ENCODE data around the gene PML. TPM values are rescaled to one million over a fixed set of nuclear protein-coding genes. Genes with fewer than 3 reads are reported as not detected.
"Not testable (repeated sequence)": the region's sequence is repeated elsewhere in the genome, so short reads cannot be mapped to it uniquely, and the experiment has no call there.

PML gene
- total RNA-seq, 2 experiments from 2014 or later: 133 to 138 TPM

- ChIA-PET CTCF (interaction anchor here (0.7 to 8.6 kb wide), 8 partner anchors 75 to 267 kb away, joined by 3 to 128 read pairs (median 3); no protein-coding TSS in a partner anchor), POLR2A (no interaction called here)
- DNase-seq: no peak
- peaks cover 2% of the 10 kb centered on the region for H3K27me3 Mint-ChIP-seq
- peaks cover 14% of the 10 kb centered on the region for H3K4me1 Mint-ChIP-seq
- no peak overlapping the region for H3K4me3 Mint-ChIP-seq
- no peak overlapping the region for H3K27ac Mint-ChIP-seq
- no peaks in the 10 kb centered on the region for H3K36me3 Mint-ChIP-seq (ENCODE audit: low read depth)
- no peaks in the 10 kb centered on the region for H3K9me3 Mint-ChIP-seq
Measured at GRCh38 chr15:74053517-74053916, 59.0 kb downstream of the PML start.

DNA sequence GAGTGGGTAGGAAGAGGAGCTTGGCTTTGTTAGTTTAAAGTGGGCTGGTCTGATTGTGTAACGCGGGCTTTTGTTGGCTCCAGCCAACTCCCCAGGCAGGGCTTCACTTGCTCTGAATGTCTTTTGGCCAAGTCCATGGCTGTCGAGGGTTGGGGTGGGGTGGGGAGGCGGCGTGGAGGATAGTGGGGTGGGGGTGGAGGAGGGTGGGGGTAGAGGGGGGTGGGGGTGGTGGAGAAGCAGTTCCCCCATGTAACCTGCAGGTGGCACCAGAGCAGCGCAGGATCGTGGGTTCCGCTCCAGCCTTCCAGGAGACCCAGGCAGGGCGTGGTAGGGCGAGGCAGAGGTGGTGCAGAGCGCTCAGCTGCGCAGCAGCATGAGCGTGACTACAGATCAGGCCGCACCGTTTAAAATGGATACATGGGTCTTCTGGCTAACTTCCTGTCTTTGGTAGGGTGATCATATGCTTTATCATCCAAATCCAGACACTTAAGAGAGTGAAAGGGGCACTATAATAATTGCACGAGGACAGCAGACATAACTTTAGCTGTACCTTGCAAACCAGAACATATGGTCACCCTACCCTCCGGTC lies 59.5 kb downstream of the PML start:
- H3K27me3 Mint-ChIP-seq: peaks cover 2% of the 10 kb centered on the region
- POLR2A ChIA-PET: interaction anchor here (0.6 kb wide), 1 partner anchor 161 kb away, joined by 3 read pairs; no protein-coding TSS in a partner anchor
- no peak overlapping the region for H3K27ac Mint-ChIP-seq
- no peaks in the 10 kb centered on the region for H3K36me3 Mint-ChIP-seq (ENCODE audit: low read depth)
- no peak overlapping the region for H3K4me3 Mint-ChIP-seq
- DNase-seq: peak; percentile 78
- H3K4me1 Mint-ChIP-seq: peaks cover 14% of the 10 kb centered on the region
- CTCF ChIA-PET: interaction anchor here (0.7 to 8.6 kb wide), 9 partner anchors 11 to 267 kb away, joined by 3 to 128 read pairs (median 3); no protein-coding TSS in a partner anchor
- H3K9me3 Mint-ChIP-seq: no peaks in the 10 kb centered on the region

DNA sequence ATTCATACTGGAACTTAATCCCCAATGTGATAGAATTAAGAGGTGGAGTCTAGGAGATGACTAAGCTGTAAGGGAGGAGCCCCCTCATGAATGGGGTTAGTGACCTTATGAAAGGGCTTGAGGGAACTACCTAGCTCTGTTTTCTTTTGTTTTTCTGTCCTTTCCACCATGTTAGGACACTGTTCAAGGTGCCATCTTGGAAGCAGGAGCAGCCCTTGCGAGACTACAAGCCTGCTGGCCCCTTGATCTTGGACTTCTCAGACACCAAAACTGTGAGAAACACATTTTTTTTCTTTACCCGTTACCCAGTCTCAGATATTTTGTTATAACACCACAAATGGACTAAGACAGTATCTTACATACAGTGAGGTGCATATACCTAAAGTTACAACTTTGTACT lies 61.3 kb downstream of the PML start:
- DNase-seq: no peak
- Mint-ChIP-seq H3K27me3 (peaks cover 2% of the 10 kb centered on the region), H3K27ac (no peak overlapping the region), H3K4me3 (no peak overlapping the region), H3K36me3 (ENCODE audit: low read depth) (no peaks in the 10 kb centered on the region), H3K4me1 (peaks cover 23% of the 10 kb centered on the region), H3K9me3 (no peaks in the 10 kb centered on the region)
- ChIA-PET POLR2A (no interaction called here), CTCF (interaction anchor here (1.0 kb wide), 1 partner anchor 83 kb away, joined by 3 read pairs; no protein-coding TSS in a partner anchor)

- H3K9me3 Mint-ChIP-seq, H3K4me3 Mint-ChIP-seq, H3K27me3 Mint-ChIP-seq: not testable (repeated sequence)
Measured at GRCh38 chr15:74056330-74056729, 61.8 kb downstream of the PML start.

DNA sequence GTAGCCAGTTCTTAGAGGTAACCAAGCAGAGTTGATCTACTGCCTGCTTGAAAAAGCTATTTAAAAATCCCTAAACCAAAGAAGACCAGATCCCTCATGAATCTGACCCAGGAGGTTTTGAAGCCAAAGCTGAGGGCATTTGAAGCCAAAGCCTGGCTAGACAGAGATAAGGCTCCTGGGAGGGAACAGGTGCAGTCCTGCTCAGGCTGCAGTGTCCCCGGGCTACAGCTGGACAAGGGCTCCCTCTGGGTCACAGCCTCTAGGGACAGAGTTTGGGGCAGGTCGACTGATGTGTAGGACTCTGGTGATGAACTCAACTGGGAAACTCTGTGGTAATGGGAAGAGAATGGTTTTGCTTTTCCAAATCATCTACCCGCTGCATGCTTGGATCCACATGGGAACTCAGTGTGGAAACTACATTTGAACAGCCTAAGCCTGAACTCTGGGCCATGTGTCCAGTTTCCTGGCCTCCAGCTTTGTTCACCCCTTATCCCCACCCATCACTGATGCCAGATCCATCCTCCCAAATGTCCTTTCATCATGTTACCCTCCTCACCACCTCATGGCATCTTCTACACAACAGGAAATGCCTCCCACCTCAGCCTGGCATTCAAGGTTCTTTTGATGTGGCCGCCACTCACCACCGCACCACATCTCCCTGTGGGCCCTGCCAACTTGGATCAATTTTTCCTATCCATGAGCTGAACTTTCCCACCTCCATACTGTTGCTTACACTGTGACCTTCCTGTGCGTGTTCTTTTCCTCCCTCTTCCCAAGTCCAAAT lies 64.7 kb downstream of the PML start:
- peaks cover 22% of the 10 kb centered on the region for H3K4me1 Mint-ChIP-seq
- H3K36me3 Mint-ChIP-seq (ENCODE audit: low read depth); POLR2A ChIA-PET; DNase-seq; H3K27me3 Mint-ChIP-seq; H3K27ac Mint-ChIP-seq; H3K4me3 Mint-ChIP-seq; H3K9me3 Mint-ChIP-seq: not testable (repeated sequence)
- CTCF ChIA-PET: interaction anchor here (1.0 kb wide), 1 partner anchor 86 kb away, joined by 4 read pairs; no protein-coding TSS in a partner anchor

More at GRCh38 chr15:74056330-74056729, 61.8 kb downstream of the PML start:
- H3K27ac Mint-ChIP-seq; H3K36me3 Mint-ChIP-seq (ENCODE audit: low read depth); POLR2A ChIA-PET; DNase-seq: not testable (repeated sequence)
- peaks cover 27% of the 10 kb centered on the region for H3K4me1 Mint-ChIP-seq
- CTCF ChIA-PET: interaction anchor here (1.0 kb wide), 1 partner anchor 83 kb away, joined by 3 read pairs; no protein-coding TSS in a partner anchor

- H3K9me3 Mint-ChIP-seq: no peaks in the 10 kb centered on the region
- H3K4me1 Mint-ChIP-seq: peaks cover 17% of the 10 kb centered on the region
- peaks cover 2% of the 10 kb centered on the region for H3K27me3 Mint-ChIP-seq
- no peak overlapping the region for H3K27ac Mint-ChIP-seq
- H3K36me3 Mint-ChIP-seq (ENCODE audit: low read depth): no peaks in the 10 kb centered on the region
- DNase-seq: peak; percentile 5
- ChIA-PET CTCF (no interaction called here), POLR2A (no interaction called here)
- H3K4me3 Mint-ChIP-seq: no peak overlapping the region
Measured at GRCh38 chr15:74060251-74060650, 65.7 kb downstream of the PML start.

GRCh38 chr15:74062236-74062635 lies 67.7 kb downstream of the PML start:
- ChIA-PET POLR2A (no interaction called here), CTCF (no interaction called here)
- Mint-ChIP-seq H3K27ac (no peak overlapping the region), H3K4me1 (peaks cover 17% of the 10 kb centered on the region), H3K36me3 (ENCODE audit: low read depth) (no peaks in the 10 kb centered on the region), H3K4me3 (no peak overlapping the region), H3K9me3 (no peaks in the 10 kb centered on the region), H3K27me3 (peaks cover 2% of the 10 kb centered on the region)
- DNase-seq: peak; percentile 5

GRCh38 chr15:74062671-74063070 lies 68.2 kb downstream of the PML start:
- Mint-ChIP-seq H3K9me3 (no peaks in the 10 kb centered on the region), H3K27ac (no peak overlapping the region), H3K4me3 (no peak overlapping the region), H3K4me1 (peaks cover 17% of the 10 kb centered on the region), H3K36me3 (ENCODE audit: low read depth) (no peaks in the 10 kb centered on the region), H3K27me3 (peaks cover 2% of the 10 kb centered on the region)
- peak; percentile 13 for DNase-seq
- POLR2A ChIA-PET: no interaction called here
- CTCF ChIA-PET: no interaction called here

DNA sequence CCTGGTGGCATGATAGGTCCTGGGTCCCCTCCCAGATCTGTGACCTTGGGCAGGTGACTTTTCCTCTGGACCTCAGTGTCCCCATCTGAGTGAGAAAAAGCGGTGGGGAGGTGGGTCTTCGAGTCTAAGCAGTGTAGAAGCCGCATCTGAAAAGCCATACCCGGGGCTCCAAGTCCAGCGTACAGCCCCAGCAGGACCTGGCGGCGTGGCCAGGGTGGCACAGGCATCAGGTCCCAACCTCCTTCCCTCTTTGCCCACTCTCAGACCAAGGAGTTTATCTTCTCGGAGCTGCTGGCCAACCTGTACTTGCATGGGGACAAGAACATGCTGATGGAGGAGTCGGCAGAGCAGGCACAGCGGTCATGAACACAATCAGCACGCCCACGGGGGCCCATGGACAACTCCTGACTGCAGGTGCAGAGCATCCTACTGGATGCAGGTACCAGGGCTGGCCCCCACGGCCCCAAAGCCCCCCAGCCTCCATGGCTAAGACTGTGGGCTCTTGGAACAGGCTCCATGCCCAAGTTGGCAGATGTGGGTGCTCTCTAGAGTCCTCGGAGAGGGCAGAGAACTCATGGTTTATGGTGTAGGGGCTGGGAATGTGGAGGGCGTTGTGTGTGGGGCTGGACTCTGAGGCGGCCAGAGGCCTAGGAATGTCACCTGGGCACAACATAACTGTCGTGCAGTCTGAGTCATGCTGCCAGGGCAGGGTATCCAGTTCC lies 69.1 kb downstream of the PML start:
- H3K4me3 Mint-ChIP-seq; DNase-seq; H3K27ac Mint-ChIP-seq; H3K9me3 Mint-ChIP-seq; POLR2A ChIA-PET; H3K36me3 Mint-ChIP-seq (ENCODE audit: low read depth); H3K27me3 Mint-ChIP-seq: not testable (repeated sequence)
- H3K4me1 Mint-ChIP-seq: peaks cover 17% of the 10 kb centered on the region
- CTCF ChIA-PET: interaction anchor here (1.4 kb wide), 1 partner anchor 15 kb away, joined by 4 read pairs; no protein-coding TSS in a partner anchor

GRCh38 chr15:74064183-74064582 lies 69.7 kb downstream of the PML start:
- DNase-seq: peak; percentile 4
- H3K4me3 Mint-ChIP-seq; POLR2A ChIA-PET; H3K27me3 Mint-ChIP-seq; H3K9me3 Mint-ChIP-seq; H3K27ac Mint-ChIP-seq; H3K36me3 Mint-ChIP-seq (ENCODE audit: low read depth): not testable (repeated sequence)
- H3K4me1 Mint-ChIP-seq: peaks cover 17% of the 10 kb centered on the region
- CTCF ChIA-PET: interaction anchor here (1.4 kb wide), 1 partner anchor 15 kb away, joined by 4 read pairs; no protein-coding TSS in a partner anchor

DNA sequence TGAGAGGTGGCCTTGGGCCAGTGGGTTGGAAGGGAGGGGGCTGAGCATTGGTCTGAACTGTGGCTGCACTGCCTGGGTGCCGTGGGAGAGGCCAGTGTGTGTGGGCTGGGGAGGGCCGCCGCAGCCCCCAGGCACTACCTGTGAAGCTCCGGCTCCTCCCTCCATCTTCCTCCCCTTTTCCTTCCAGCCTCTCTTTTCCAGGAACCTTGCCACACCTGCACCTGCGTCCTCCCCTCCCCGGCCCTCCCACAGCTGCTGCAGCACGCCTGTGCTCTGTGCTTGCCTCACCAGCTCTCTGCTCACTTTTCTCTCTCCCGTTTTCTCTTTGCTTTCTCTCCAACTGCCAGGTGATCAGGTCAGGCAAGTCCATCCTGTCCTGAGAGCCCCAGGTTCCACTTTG lies 70.3 kb downstream of the PML start:
- peak; percentile 8 for DNase-seq
- H3K27ac Mint-ChIP-seq; POLR2A ChIA-PET; H3K9me3 Mint-ChIP-seq; H3K27me3 Mint-ChIP-seq; H3K4me3 Mint-ChIP-seq; H3K36me3 Mint-ChIP-seq (ENCODE audit: low read depth): not testable (repeated sequence)
- CTCF ChIA-PET: interaction anchor here (0.8 to 1.4 kb wide), 2 partner anchors 11 to 16 kb away, joined by 3 to 4 read pairs; no protein-coding TSS in a partner anchor
- peaks cover 11% of the 10 kb centered on the region for H3K4me1 Mint-ChIP-seq

GRCh38 chr15:74065684-74066411 lies 71.3 kb downstream of the PML start:
- H3K36me3 Mint-ChIP-seq (ENCODE audit: low read depth); H3K9me3 Mint-ChIP-seq; POLR2A ChIA-PET; H3K27me3 Mint-ChIP-seq; CTCF ChIA-PET; H3K27ac Mint-ChIP-seq; H3K4me3 Mint-ChIP-seq; H3K4me1 Mint-ChIP-seq: not testable (repeated sequence)
- DNase-seq: peak; percentile 61

DNA sequence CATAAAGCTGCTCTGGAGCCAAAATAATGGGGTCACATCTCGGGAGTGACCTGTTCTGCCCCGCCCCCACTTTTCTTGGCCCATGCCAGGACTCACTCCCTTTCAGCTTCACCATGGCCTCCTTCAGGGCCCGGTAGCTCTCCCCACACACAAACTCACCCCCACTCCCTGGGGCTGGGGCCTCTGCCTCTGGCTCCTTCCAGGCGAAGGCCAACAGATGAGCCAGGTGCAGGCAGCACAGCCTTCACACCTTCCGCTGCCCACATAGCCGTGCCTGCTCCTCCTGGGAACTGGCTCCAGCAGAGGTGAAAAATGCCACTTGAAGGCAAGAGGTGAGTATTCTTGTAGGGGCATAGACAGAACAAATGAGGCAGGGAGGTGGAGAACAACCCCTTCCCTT lies 77.1 kb downstream of the PML start:
- POLR2A ChIA-PET; H3K4me3 Mint-ChIP-seq; CTCF ChIA-PET; DNase-seq; H3K9me3 Mint-ChIP-seq; H3K27ac Mint-ChIP-seq; H3K27me3 Mint-ChIP-seq; H3K4me1 Mint-ChIP-seq; H3K36me3 Mint-ChIP-seq (ENCODE audit: low read depth): not testable (repeated sequence)
